ENCODE results near the gene MRTFB. TPM values are rescaled to one million over a fixed set of nuclear protein-coding genes. Genes with fewer than 3 reads are reported as not detected.

Gene MRTFB
- total and polyA plus RNA-seq, 2 experiments from 2014 or later, result 13.9 to 22.2 TPM

- TF ChIP-seq REST (IDR thresholded peaks at IDR 0.05; ENCODE audit: unreplicated experiment) (no peak), NANOG (IDR thresholded peaks at IDR 0.05; ENCODE audit: borderline replicate concordance) (no peak), ZNF331 (CRISPR knock-in tag; IDR thresholded peaks at IDR 0.05; ENCODE audit: low read depth) (no peak), ZNF114 (CRISPR knock-in tag; IDR thresholded peaks at IDR 0.05) (no peak), EZH2phosphoT487 (IDR thresholded peaks at IDR 0.05; ENCODE audit: unreplicated experiment) (no peak), POLR2AphosphoS5 (IDR thresholded peaks at IDR 0.05; ENCODE audit: low read depth) (no peak), STAT1 (IDR thresholded peaks at IDR 0.05; ENCODE audit: unreplicated experiment) (no peak)
These were observed 108.0 kb downstream of the MRTFB start (continued) for GRCh38 chr16:14179116-14179515.

DNA sequence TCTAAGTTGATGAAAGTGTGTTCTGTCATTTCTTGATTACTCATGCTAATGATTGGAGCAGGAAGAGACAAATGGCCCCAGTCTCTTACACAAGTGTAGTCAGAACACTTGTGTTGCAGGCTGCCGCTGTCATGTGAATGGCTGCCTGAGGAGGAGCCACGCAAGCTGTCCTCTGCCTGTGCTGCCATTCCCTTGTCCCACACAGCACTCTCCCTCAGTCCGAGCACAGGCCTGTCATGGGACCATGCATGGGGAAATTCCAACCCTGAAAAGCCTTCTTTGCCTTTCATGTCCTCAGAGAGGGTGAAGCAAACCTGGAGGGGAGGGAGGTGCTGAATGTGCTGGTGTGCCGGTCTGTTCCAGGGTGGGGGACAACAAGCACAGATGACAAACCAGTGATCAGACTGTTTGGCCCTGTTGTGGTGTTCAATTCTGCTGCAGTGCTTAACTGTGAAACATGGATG is 109.4 kb downstream of the MRTFB start:
- Mint-ChIP-seq H3K9me3 (no peaks in the 10 kb centered on the region; the same call in 1 of the 3 replicates), H3K27me3 (ENCODE audit: insufficient read depth, low read depth, poor library complexity) (no peaks in the 10 kb centered on the region), H3K4me3 (no peak overlapping the region), H3K4me1 (peaks cover 9% of the 10 kb centered on the region), H3K27ac (peak overlapping the region; percentile 55; the same call in 1 of the 2 replicates), H3K36me3 (ENCODE audit: low read depth) (no peaks in the 10 kb centered on the region)
- Histone ChIP-seq H3K9me2 (ENCODE audit: insufficient read depth) (no peaks in the 10 kb centered on the region), H4K20me1 (replicated peaks; ENCODE audit: insufficient read depth) (no peaks in the 10 kb centered on the region), H3K27ac (ENCODE audit: low read depth) (no peak overlapping the region), H3K79me2 (replicated peaks; ENCODE audit: insufficient read depth) (no peaks in the 10 kb centered on the region), H3K36me3 (ENCODE audit: insufficient read depth) (no peaks in the 10 kb centered on the region), H3K27me3 (ENCODE audit: insufficient read depth) (no peaks in the 10 kb centered on the region), H3K4me2 (no peak overlapping the region), H3K4me1 (ENCODE audit: insufficient read depth) (0 out of 2 replicates have a peak, but pooled peaks cover under 1% of the 10 kb centered on the region), H2AFZ (no peak overlapping the region), H3F3A (replicated peaks; ENCODE audit: low read depth) (no peaks in the 10 kb centered on the region), H3K4me3 (no peak overlapping the region)
- peak; percentile 91 for ATAC-seq
- peak; percentile 63 for DNase-seq (ENCODE audit: low spot score)
- TF ChIP-seq, protein P1, sequence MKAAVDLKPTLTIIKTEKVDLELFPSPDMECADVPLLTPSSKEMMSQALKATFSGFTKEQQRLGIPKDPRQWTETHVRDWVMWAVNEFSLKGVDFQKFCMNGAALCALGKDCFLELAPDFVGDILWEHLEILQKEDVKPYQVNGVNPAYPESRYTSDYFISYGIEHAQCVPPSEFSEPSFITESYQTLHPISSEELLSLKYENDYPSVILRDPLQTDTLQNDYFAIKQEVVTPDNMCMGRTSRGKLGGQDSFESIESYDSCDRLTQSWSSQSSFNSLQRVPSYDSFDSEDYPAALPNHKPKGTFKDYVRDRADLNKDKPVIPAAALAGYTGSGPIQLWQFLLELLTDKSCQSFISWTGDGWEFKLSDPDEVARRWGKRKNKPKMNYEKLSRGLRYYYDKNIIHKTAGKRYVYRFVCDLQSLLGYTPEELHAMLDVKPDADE (IDR thresholded peaks at IDR 0.05), result no peak
- TF ChIP-seq CREB1 (CRISPR knock-in tag; IDR thresholded peaks at IDR 0.05; ENCODE audit: low read depth) (no peak), STAT1 (IDR thresholded peaks at IDR 0.05; ENCODE audit: unreplicated experiment) (no peak), ZNF331 (CRISPR knock-in tag; IDR thresholded peaks at IDR 0.05; ENCODE audit: low read depth) (no peak), ZNF114 (CRISPR knock-in tag; IDR thresholded peaks at IDR 0.05) (no peak), REST (IDR thresholded peaks at IDR 0.05; ENCODE audit: unreplicated experiment) (no peak), NANOG (IDR thresholded peaks at IDR 0.05; ENCODE audit: borderline replicate concordance) (no peak), POLR2AphosphoS5 (IDR thresholded peaks at IDR 0.05; ENCODE audit: low read depth) (no peak)
- TF ChIP-seq, protein P2, sequence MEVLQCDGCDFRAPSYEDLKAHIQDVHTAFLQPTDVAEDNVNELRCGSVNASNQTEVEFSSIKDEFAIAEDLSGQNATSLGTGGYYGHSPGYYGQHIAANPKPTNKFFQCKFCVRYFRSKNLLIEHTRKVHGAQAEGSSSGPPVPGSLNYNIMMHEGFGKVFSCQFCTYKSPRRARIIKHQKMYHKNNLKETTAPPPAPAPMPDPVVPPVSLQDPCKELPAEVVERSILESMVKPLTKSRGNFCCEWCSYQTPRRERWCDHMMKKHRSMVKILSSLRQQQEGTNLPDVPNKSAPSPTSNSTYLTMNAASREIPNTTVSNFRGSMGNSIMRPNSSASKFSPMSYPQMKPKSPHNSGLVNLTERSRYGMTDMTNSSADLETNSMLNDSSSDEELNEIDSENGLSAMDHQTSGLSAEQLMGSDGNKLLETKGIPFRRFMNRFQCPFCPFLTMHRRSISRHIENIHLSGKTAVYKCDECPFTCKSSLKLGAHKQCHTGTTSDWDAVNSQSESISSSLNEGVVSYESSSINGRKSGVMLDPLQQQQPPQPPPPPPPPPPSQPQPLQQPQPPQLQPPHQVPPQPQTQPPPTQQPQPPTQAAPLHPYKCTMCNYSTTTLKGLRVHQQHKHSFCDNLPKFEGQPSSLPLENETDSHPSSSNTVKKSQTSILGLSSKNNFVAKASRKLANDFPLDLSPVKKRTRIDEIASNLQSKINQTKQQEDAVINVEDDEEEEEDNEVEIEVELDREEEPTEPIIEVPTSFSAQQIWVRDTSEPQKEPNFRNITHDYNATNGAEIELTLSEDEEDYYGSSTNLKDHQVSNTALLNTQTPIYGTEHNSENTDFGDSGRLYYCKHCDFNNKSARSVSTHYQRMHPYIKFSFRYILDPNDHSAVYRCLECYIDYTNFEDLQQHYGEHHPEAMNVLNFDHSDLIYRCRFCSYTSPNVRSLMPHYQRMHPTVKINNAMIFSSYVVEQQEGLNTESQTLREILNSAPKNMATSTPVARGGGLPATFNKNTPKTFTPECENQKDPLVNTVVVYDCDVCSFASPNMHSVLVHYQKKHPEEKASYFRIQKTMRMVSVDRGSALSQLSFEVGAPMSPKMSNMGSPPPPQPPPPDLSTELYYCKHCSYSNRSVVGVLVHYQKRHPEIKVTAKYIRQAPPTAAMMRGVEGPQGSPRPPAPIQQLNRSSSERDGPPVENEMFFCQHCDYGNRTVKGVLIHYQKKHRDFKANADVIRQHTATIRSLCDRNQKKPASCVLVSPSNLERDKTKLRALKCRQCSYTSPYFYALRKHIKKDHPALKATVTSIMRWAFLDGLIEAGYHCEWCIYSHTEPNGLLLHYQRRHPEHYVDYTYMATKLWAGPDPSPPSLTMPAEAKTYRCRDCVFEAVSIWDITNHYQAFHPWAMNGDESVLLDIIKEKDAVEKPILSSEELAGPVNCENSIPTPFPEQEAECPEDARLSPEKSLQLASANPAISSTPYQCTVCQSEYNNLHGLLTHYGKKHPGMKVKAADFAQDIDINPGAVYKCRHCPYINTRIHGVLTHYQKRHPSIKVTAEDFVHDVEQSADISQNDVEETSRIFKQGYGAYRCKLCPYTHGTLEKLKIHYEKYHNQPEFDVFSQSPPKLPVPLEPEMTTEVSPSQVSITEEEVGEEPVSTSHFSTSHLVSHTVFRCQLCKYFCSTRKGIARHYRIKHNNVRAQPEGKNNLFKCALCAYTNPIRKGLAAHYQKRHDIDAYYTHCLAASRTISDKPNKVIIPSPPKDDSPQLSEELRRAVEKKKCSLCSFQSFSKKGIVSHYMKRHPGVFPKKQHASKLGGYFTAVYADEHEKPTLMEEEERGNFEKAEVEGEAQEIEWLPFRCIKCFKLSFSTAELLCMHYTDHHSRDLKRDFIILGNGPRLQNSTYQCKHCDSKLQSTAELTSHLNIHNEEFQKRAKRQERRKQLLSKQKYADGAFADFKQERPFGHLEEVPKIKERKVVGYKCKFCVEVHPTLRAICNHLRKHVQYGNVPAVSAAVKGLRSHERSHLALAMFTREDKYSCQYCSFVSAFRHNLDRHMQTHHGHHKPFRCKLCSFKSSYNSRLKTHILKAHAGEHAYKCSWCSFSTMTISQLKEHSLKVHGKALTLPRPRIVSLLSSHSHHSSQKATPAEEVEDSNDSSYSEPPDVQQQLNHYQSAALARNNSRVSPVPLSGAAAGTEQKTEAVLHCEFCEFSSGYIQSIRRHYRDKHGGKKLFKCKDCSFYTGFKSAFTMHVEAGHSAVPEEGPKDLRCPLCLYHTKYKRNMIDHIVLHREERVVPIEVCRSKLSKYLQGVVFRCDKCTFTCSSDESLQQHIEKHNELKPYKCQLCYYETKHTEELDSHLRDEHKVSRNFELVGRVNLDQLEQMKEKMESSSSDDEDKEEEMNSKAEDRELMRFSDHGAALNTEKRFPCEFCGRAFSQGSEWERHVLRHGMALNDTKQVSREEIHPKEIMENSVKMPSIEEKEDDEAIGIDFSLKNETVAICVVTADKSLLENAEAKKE (CRISPR knock-in tag; IDR thresholded peaks at IDR 0.05), result no peak
